ENCODE data around the gene RNF4. TPM values are rescaled to one million over a fixed set of nuclear protein-coding genes. Genes with fewer than 3 reads are reported as not detected.

Gene RNF4
- total RNA-seq, 1 donor from 2014 or later: 30.0 TPM

DNA sequence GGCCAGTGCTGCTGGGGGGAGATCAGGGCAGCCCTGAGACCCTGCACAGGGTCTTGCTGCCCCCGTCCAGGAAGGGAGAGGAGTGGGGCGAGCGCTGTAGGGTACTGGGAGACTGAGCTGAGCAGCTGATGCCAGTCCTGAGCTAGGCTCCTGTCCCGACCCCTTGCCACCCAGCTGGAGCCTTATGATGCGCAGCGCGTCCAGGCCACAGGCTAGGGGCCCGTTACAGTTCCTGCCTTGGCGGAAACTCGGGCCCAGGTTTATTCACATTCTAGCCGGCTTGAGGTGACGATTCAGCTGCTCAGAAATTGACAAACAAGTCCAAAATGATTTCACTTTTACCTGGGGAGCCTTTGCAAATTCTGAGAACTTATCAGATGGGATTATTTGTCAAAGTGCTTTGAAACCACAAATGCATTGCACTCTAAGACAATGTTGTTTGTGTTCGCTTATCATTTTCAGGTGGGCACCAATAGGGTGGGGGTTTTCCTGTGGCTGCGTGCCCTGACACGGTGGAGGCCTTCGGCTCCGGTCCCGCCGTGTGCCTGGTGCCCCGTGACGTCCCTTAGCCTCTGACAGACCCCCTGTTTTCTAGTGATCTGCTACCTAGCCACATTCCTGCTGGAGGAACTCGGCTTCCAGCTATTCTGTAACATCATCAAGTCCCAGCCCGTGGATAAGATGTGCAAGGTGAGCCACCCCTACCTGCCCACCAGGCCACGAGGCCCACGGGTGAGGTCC is 31.3 kb upstream of the RNF4 start:
- no peak for DNase-seq (ENCODE audit: low read depth in 2 of 2)

DNA sequence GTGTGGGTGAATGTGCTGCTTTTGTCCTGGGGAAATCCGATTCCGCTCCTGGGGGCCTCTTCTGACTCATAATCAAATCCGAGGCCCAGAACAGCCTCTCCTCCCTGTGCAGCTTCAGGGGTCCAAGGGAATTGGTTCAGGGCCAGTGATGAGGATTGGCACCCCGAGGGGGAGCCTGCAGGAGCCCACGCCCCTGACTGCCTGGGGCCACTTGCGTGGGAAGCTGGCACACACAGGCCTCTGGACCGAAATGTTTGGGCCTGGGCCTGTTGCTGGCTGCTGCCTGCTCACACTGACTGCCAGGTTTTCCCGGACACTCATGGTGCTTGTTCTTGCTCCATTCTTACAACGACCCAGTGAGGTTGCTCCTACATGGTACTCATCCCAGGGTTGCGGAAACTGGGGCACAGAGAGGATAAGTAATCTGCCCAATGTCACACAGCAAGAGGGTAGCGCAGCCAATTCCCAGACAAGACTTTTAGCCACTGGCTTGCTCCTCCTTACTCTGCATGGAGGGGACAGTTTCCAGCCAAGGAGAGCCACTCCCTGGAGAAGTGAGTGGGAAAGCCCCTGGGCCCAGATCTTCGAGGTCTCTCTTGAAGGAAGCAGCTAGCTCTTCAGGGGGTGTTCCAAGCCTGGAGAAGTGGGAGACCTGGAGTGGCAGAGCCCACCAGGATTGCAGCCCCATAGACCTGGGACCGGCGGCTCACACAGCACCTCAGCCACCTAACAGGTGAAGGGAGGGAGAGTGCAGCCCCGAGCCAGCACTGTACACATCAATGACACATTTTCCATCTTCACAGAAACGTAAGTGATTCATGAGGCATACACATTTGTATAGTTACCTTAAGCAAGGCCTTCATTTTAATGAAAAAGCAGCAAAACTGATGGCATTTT is 29.8 kb upstream of the RNF4 start:
- no peak for DNase-seq (ENCODE audit: low read depth in 2 of 2)

DNA sequence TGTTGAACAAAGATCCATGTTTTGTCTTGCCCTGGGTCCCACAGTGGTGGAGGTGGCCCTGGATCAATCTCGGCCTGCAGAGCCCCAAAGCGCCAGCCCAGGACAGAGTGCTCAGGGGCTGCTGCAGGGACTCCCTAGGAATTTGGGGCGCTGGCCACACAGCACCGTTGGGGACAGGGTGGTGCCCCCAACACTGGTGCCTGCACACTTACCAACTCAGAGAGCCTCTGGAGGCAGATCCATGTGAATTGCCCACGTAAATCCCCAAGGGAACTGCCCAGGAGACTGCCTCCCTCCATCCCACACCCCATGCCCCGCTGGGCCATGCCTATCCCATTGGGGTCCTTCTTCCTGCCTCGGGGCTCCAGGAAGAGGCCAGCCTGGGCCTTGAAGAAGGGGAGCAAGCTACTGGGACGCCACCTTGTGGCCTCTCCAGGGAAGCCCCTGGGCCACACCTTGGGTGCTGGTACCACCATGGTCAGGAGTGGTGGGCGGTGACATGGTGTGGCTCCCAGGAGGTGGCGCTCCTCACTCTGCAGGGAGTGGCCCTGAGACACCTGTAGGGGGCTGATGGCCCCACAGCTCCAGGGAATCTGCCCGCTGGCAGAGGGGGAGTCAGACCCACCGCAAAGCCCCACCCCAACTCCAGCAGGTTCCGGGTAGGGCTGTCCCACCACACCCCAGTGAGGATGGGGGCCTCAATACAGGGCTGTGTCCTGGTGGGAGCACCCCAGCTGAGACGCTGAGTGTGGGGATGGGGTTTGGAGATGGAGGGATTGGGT is 27.3 kb upstream of the RNF4 start:
- DNase-seq (ENCODE audit: low read depth in 2 of 2): peak; percentile 71 to 76

DNA sequence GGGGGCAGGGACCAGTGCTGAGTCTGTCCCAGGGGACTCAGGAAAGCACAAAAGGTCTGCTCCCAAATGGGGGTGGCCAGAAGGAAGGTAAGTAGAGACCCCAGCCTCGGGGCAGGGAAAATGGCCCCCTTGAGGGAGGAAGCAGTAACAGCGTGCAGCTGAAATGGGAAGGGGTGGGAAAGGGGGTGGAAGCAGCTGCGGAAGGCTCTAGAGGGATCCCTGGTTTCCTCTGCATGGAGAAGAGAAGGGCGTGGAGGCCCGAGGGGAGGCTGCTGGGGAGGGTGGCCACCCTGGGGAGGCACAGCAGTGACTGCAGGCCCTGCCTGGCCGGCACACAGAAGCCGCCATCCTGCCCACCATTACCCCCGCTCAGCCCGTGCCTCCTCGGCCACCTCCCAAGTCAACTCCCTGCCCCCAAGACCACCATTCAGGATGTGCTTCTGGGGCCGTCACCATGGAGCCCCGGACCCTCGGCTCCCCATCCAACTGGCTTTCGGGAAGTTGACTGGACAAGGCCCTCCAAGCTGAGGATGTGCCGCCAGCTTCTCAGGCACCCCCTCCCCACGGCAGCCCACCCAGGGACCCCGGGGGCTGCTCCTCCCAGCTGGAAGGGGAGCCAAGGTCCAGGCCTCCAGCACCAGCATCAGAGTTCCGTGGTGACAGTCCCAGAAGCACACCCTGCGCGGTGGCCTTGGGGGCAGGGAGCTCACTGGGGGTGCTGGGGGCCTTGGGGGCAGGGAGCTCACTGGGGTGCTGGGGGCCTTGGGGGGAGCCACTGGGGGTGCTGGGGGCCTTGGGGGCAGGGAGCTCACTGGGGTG is 26.5 kb upstream of the RNF4 start:
- DNase-seq (ENCODE audit: low read depth in 2 of 2): no peak

DNA sequence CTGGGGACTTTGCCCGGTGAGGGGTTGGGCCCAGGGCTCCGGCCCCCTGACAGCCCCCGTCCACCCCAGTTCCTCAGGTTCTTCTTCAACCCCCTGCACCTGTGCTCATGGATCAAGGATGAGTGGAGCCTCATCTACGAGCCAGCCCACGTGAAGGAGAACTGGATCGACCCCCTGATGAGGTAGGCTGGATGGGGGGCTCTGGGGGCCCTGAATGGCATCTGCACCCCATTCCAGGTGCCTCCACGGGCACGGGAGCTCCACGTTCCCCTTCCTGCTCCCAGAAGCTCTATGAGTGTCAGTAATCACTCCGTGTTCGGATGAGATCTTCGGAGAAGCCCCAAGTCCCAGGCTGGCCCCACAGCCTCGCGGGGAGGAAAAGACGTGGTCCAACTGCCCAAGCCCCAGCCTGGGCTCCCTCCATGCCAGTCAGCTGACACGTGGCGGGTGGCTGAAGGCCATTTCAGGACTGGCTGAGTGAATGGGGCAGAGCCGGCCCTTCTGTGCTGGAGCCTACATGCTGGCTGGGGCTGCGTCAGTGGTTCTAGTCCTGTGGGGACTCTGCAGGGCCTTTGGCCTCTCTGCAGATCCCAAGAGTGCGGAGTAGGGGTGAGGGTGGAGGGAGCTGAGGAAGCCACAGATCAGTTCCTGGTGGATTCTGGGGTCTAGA is 25.7 kb upstream of the RNF4 start:
- no peak for DNase-seq (ENCODE audit: low read depth in 2 of 2)

DNA sequence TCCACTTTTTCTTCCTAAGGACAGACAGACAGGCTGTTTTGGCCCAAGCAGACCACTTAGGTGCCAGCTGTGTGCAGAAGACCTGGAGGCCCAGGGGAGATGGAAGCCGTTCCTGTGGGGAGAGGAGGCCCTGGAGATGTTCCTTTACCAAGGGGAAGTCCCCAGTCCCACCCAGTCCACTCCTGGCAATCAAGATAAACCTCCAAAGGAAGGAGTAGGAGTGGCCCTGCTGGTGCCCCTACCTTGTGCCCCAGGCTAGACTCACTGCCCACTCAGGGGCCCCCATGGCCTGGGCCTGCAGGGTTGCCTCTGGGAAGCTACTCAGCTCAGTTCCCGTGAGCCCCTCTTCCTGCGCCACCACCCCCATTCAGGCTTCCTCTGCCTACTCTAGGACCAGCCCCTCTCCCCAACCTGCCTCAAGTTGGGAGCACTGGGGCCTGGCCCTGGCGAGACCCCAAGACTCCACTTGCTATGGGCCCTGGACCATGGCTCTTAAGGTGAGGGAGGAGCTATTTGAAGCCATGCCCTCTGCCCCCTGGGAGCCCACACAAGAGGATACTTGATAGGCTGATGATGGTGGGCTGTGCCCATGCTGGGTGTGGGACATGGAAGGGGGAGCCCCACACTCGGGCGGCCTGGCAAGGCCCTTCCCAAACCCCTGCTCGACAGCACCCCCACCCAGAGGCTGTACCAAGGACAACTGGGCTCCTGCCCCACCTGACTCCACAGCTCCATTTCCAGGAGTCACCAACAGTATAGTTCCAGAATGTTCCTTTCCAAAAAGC is 24.8 kb upstream of the RNF4 start:
- DNase-seq (ENCODE audit: low read depth in 2 of 2): no peak

DNA sequence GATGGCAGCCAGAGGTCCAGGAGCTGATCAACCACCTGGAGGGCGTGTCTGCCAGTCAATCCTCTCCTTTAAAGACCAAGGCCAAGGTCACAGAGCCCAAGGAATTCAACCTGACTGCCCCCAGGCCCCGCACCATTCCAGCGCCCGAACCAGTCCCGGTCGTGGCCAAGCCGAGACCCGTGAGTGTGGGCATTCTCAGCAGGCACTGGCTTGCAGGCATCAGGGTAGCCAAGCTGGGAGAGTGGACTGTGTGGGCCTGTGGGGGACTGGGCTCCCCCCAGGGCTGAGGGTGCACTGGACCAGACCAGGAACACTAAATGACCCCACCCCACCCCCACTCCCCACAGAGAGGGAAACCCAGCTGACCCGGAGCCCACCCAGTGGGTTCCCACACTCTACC is 23.8 kb upstream of the RNF4 start:
- no peak for DNase-seq (ENCODE audit: low read depth in 2 of 2)

DNA sequence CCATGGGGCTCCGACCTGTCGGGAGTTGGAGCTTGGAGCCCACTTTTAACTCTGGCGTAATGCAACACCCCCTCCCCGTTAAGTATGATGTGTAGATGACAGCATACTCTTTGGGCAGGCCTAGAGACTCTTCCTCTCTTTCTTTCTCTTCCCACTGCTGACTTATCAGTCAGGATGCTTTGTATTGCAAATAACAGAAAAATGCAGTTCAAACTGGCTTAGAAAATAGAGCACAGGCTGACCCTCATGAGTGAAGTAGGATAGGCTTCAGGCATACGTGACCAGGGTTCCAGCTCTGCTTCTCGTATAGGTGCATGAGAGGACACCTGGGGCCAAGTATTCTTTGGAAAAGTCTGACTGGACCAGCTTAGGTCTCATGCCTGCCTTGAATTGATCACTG is 23.3 kb upstream of the RNF4 start:
- DNase-seq (ENCODE audit: low read depth in 2 of 2): no peak

DNA sequence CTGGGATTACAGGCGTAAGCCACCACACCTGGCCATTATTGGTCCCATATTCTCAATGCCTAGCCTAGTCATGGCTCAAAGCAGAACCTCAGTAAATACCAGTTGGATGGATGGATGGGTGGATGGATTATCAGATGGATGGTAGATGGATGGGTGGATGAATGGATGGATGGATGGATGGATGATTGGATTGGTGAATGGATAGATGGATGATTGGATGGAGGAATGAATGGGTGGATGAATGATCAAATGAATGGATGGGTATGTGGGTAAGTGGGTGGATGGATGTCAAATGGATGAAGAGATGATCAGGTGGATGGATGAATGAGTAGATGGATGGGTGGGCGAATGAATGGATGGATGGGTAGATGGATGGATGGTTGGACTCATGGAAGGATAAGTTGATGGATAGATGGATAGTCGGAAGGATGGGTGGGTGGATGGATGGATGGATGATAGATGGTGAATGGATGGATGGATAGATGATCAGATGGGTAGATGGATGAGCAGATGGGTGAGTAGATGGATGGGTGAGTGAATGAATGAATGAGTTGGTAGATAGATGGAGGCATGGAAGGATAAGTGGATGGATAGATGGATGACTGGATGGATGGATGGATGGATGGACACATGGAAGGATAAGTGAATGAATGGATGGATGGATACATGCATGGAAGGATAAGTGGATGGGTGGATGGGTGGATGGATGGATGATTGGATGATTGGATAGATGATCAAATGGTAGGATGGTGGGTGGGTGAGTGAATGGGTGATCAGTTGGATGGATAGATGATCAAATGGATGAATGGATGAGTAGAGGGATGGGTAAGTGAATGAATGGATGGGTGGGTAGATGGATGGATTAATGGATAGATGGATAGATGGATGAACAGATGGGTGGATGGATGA is 22.0 kb upstream of the RNF4 start:
- DNase-seq (ENCODE audit: low read depth in 2 of 2): no peak

DNA sequence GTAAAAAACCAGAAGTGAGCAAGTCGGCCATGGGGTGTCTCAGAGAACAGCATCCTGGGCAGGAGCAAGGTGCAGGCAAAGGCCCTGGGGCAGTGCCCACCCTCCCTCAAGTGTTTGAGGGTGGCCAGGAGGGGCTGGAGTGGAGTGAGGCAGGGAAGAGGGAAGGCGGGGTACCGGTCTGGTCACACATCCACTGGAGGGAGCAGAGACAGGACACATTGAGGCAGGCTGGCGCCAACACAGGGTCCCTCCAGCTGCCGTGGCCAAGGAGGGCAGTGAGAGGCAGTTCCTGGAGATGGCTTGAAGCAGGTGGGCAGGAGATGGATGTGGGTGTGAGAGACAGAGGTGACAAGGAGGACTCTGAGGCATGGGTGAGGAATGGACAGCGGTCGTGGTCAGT is 20.3 kb upstream of the RNF4 start:
- no peak for DNase-seq (ENCODE audit: low read depth in 2 of 2)

DNA sequence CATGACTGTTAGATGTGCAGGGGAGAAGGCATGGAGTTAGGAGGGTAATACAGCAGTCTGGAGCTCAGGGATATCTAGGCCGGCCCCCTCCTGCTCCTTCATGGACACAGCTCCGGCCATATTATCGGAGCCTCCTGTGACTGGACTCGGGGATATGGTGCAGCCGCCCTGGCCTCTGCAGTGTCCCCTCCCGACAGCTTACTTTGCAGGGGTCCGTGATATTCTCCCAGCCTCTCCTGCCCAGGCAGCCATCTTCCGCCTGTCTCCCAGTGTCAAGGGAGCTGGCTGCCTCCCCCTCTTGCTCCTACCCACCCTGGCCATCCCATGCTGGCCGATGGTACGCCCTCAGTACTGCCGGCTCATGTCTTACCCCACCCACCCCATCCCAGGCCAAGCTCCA is 19.9 kb upstream of the RNF4 start:
- DNase-seq (ENCODE audit: low read depth in 2 of 2): no peak

DNA sequence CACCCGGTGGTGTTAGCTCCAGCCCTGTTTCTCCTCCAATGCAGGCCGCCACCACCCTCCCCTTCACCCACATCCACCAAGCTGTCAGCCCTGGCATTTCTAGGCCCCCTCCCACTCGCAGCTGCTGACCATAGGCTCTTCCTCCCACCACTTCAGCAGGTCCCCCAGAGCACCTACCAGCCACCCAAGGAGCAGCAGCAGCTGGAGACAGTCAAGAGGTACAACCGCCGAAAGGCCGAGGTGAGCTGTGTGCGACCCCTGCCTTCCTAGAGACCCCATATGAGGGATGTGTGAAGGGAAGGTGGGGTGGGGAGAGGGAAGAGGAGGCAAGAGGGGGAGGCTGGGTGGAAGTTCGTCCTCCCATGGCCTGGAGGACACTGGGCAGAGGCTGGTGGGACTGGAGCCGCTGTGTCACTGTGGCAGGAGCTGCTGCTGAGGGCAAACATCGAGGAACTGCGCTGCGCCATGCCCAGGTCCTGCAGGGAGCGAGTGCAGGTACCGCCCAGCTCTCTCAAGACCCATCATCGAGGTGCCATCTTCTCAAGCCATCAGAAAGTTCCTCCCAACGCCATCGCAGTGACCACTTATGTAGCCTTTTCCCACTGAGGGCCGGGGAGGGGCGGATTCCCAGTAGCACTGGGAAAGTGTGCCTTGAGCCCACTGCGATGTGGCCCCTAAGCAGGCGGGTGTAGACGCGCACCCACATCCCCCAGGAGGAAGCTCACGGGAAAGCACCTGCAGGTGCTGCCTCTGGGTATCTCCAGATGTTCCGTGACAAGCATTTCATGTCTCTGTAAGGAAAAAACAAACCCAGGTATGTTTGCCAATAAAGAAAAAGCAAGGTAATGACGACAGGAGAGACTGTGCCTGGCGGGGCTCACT is 19.2 kb upstream of the RNF4 start:
- DNase-seq (ENCODE audit: low read depth in 2 of 2): no peak

DNA sequence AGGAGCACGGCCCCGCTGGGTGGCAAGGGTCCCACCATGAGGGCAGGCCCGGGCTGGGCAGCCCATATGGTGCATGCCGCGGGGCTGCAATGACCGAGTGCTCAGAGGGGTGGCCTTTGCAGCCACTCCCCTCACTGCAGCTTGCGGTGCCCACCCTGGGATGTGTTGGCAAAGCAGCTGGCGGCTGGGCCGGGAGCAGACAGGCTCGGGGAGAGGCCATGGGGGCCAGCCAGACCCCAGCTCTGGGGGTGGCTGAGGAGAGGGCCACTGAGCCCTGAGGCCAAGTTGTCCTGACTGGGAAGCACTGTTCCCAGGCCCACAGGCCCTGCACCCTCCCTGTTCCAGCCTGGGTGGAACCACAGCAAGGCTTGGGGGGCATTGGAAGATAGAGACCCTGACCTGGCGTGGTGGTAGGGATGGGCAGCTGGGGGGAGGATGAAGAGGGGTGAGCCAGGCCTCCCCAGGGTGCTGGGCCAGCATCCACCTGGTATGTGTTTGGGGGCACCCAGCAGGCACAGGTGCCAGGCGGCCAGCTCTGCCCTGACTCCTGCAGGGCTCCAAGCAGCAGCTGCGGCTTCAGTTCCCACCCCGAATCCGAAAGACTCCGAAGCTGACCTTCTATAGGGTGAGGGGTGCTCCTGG is 18.4 kb upstream of the RNF4 start:
- no peak for DNase-seq (ENCODE audit: low read depth in 2 of 2)

DNA sequence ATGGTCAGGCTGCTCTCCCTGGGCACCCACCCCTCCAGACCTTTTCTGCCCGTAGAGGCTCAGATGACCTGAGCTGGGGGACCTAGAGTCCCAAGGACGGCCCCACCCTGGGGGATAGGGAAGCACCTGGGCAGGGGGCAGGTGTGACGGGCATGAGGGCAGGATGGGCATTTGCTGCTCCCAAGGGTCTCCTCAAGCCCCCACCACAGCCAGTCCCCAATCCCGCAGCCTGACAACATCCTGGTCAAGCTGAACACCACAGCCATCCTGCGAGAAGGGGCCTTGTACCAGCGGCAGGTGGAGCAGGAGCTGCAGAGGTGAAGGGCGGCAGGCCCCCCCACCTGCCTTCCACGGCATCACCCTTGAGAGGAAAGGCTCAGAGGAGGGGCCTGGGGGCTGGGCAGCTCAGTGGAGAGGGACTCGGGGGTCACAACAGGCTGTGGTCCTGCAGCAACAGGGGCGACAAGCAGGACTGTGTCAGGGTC is 17.8 kb upstream of the RNF4 start:
- DNase-seq (ENCODE audit: low read depth in 2 of 2): no peak

DNA sequence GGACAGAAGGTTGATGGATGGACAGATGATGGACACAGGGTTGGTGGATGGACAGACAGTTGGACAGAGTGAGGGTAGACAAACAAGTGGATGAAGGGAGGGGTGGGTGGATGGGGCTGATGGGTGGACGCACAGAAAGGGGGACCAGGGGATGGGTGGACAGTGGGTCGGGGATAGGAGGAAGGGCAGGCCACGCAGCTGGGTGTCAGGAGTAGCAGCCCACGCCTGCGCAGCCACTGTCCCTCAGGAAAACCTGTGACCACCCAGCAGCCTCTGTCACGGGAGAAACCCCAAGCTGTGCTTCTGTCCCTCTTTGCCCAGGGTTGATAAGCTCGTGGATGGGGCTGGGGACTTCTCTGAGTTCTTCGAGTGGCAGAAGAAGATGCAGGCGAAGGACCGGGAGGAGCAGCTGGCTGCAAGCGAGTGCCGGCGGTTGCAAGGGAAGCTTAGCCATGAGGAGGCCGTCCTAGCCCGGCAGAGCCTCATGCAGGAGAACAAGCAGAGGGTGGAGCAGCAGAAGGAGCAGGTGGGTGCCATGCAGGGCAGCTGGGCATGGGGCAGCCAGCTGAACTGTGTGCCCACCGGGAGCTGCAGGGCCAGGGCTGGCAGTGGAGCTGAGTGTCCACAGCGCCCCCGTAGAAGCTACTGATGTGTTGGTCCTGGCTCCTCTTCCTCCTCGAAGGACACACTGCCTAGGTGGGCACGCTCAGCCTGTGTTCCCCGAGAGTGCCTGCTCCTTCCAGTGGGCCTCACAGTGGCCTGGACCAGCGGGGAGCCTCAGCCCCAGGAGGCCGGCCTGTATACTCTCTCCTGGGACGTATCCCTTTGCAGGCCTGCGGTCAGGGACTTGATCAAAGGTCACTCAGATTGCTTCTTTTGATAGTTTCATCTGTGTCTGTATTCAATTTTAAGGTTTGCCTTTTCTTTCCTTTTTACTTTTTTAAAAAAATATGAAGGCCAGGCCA is 16.8 kb upstream of the RNF4 start:
- no peak for DNase-seq (ENCODE audit: low read depth in 2 of 2)

Data from lung microvascular endothelial cell (primary cell).